NT2/D1 (cell line): Measurements from ENCODE around the gene RHOA.

Experiments
- DNase-seq: peaks from one replicate; pipeline ENCODE4 v3.0.0-alpha.2; 2011; ENCODE audit warnings: low read depth, low spot score
- H3K27me3 ChIP-seq: 2 replicates; pipeline ENCODE4 v1.6.0; 2011; ENCODE audit warnings: mild to moderate bottlenecking; ENCODE audit not compliant: insufficient read length, insufficient read depth
- H3K36me3 ChIP-seq: 2 replicates; pipeline ENCODE4 v1.6.1; 2011; ENCODE audit warnings: mild to moderate bottlenecking, low read length, mixed read lengths; ENCODE audit not compliant: insufficient read depth, insufficient read length
- H3K4me1 ChIP-seq: 2 replicates; pipeline ENCODE4 v1.5.1; 2011; ENCODE audit not compliant: insufficient read depth, insufficient read length
- H3K4me3 ChIP-seq: 2 replicates; pipeline ENCODE4 v1.5.1; 2011; ENCODE audit warnings: low read depth; ENCODE audit not compliant: insufficient read length
- H3K9ac ChIP-seq: 2 replicates; pipeline ENCODE4 v1.6.0; 2011; ENCODE audit warnings: low read depth; ENCODE audit not compliant: insufficient read length
- H3K9me3 ChIP-seq: 2 replicates; pipeline ENCODE4 v1.5.1; 2011; ENCODE audit warnings: mild to moderate bottlenecking, low read length; ENCODE audit not compliant: insufficient read depth
- SUZ12 ChIP-seq: IDR thresholded peaks from 2 replicates; pipeline ENCODE4 v1.6.1; 2011; ENCODE audit not compliant: insufficient read length, insufficient read depth; ENCODE audit errors: extremely low read depth
- YY1 ChIP-seq: IDR thresholded peaks from 2 replicates; pipeline ENCODE4 v1.6.1; 2011; ENCODE audit not compliant: insufficient read length, insufficient read depth
- ZNF274 ChIP-seq: IDR thresholded peaks from 2 replicates; pipeline ENCODE4 v1.6.1; 2011; ENCODE audit warnings: mild to moderate bottlenecking, low read depth, low read length

RHOA gene

GRCh38 chr3:49383387-49383786, 28.4 kb downstream of the RHOA start:
- Histone ChIP-seq H3K27me3 (no peaks in the 10 kb centered on the region), H3K36me3 (peaks cover 7% of the 10 kb centered on the region), H3K9ac (no peak overlapping the region), H3K4me3 (no peak overlapping the region), H3K9me3 (no peaks in the 10 kb centered on the region; the same call in 1 of the 2 replicates), H3K4me1 (no peaks in the 10 kb centered on the region)
- no peak for DNase-seq
- TF ChIP-seq YY1 (no peak), SUZ12 (no peak), ZNF274 (no peak)

- H3K4me3 ChIP-seq, result no peak overlapping the region
- peaks cover 27% of the 10 kb centered on the region for H3K36me3 ChIP-seq
- TF ChIP-seq ZNF274 (no peak), YY1 (no peak), SUZ12 (no peak)
- DNase-seq, result no peak
- no peaks in the 10 kb centered on the region; the same call in 1 of the 2 replicates for H3K9me3 ChIP-seq
- no peaks in the 10 kb centered on the region for H3K27me3 ChIP-seq
- no peaks in the 10 kb centered on the region for H3K4me1 ChIP-seq
- H3K9ac ChIP-seq, result no peak overlapping the region
Measured at GRCh38 chr3:49378249-49378895, 33.4 kb downstream of the RHOA start.

GRCh38 chr3:49377483-49377882, 34.3 kb downstream of the RHOA start:
- peaks cover 36% of the 10 kb centered on the region for H3K36me3 ChIP-seq
- no peaks in the 10 kb centered on the region for H3K4me1 ChIP-seq
- no peak for DNase-seq
- H3K9ac ChIP-seq, result no peak overlapping the region
- no peak overlapping the region for H3K4me3 ChIP-seq
- no peaks in the 10 kb centered on the region for H3K27me3 ChIP-seq
- no peaks in the 10 kb centered on the region; the same call in 1 of the 2 replicates for H3K9me3 ChIP-seq
- TF ChIP-seq SUZ12, result no peak
- no peak for TF ChIP-seq ZNF274
- TF ChIP-seq YY1, result no peak

- Histone ChIP-seq H3K4me1 (no peaks in the 10 kb centered on the region), H3K9ac (no peak overlapping the region), H3K9me3 (no peaks in the 10 kb centered on the region), H3K27me3 (no peaks in the 10 kb centered on the region), H3K4me3 (no peak overlapping the region), H3K36me3 (peaks cover 86% of the 10 kb centered on the region)
- DNase-seq, result no peak
- no peak for TF ChIP-seq ZNF274
Measured at GRCh38 chr3:49371946-49372345, 39.8 kb downstream of the RHOA start.

GRCh38 chr3:49370585-49371290, 41.0 kb downstream of the RHOA start:
- Histone ChIP-seq H3K9me3 (no peaks in the 10 kb centered on the region), H3K4me1 (no peaks in the 10 kb centered on the region), H3K27me3 (no peaks in the 10 kb centered on the region), H3K4me3 (no peak overlapping the region), H3K36me3 (peaks cover 95% of the 10 kb centered on the region), H3K9ac (no peak overlapping the region)
- TF ChIP-seq YY1 (no peak), ZNF274 (no peak), SUZ12 (no peak)
- DNase-seq, result no peak

- TF ChIP-seq ZNF274 (no peak), YY1 (no peak), SUZ12 (no peak)
- Histone ChIP-seq H3K27me3 (no peaks in the 10 kb centered on the region), H3K4me3 (no peak overlapping the region), H3K9ac (no peak overlapping the region), H3K4me1 (peaks cover 3% of the 10 kb centered on the region), H3K36me3 (peaks cover 79% of the 10 kb centered on the region), H3K9me3 (no peaks in the 10 kb centered on the region)
- DNase-seq, result no peak
Measured at GRCh38 chr3:49362561-49362960, 49.2 kb downstream of the RHOA start.

GRCh38 chr3:49359623-49360022, 52.2 kb downstream of the RHOA start:
- Histone ChIP-seq H3K36me3 (peaks cover 80% of the 10 kb centered on the region), H3K9ac (no peak overlapping the region)
- no peak for DNase-seq

More at GRCh38 chr3:49359623-49360022, 52.2 kb downstream of the RHOA start:
- no peaks in the 10 kb centered on the region for H3K9me3 ChIP-seq
- no peak overlapping the region for H3K4me3 ChIP-seq
- peaks cover 3% of the 10 kb centered on the region for H3K4me1 ChIP-seq
- H3K27me3 ChIP-seq, result no peaks in the 10 kb centered on the region
- TF ChIP-seq ZNF274, result no peak
- TF ChIP-seq YY1, result no peak
- TF ChIP-seq SUZ12, result no peak
